Activated CD8-positive, alpha-beta memory T cell treated with anti-CD3 and anti-CD28 coated beads, Interleukin-2, amount 50 U/mL, for 24 hours (primary cell): ENCODE results near the gene PFKP.

ENCODE experiments used
- DNase-seq: peaks from one replicate; pipeline ENCODE4 v3.0.0-alpha.2; 2020; ENCODE audit errors: extremely low read depth

PFKP gene

GRCh38 chr10:3136336-3136735, 69.0 kb downstream of the PFKP start:
- no peak for DNase-seq

- no peak for DNase-seq
These were observed 69.6 kb downstream of the PFKP start for GRCh38 chr10:3136763-3137611.

- DNase-seq = no peak
These were observed 70.8 kb downstream of the PFKP start for GRCh38 chr10:3137958-3138726.

- DNase-seq = no peak
These were observed 72.0 kb downstream of the PFKP start for GRCh38 chr10:3139216-3139910.

- DNase-seq = no peak
These were observed 72.9 kb downstream of the PFKP start for GRCh38 chr10:3140280-3140679.

GRCh38 chr10:3141351-3142005, 74.1 kb downstream of the PFKP start:
- no peak for DNase-seq

GRCh38 chr10:3142146-3142875, 75.0 kb downstream of the PFKP start:
- no peak for DNase-seq

- no peak for DNase-seq
These were observed 76.0 kb downstream of the PFKP start for GRCh38 chr10:3143366-3143765.

GRCh38 chr10:3143791-3144434, 76.6 kb downstream of the PFKP start:
- no peak for DNase-seq

- DNase-seq = no peak
These were observed 78.0 kb downstream of the PFKP start for GRCh38 chr10:3145366-3145765.

GRCh38 chr10:3146289-3146688, 78.9 kb downstream of the PFKP start:
- no peak for DNase-seq

- DNase-seq = no peak
These were observed 79.9 kb downstream of the PFKP start for GRCh38 chr10:3147117-3147820.

GRCh38 chr10:3148041-3148440, 80.7 kb downstream of the PFKP start:
- DNase-seq = no peak

- no peak for DNase-seq
These were observed 81.6 kb downstream of the PFKP start for GRCh38 chr10:3148994-3149393.

GRCh38 chr10:3149918-3150317, 82.6 kb downstream of the PFKP start:
- DNase-seq = no peak

- DNase-seq = no peak
These were observed 83.0 kb downstream of the PFKP start for GRCh38 chr10:3150366-3150765.

GRCh38 chr10:3150961-3151360, 83.6 kb downstream of the PFKP start:
- DNase-seq = no peak

- DNase-seq = no peak
These were observed 84.7 kb downstream of the PFKP start for GRCh38 chr10:3151889-3152565.

GRCh38 chr10:3152566-3152935, 85.2 kb downstream of the PFKP start:
- DNase-seq = no peak

- no peak for DNase-seq
These were observed 87.3 kb downstream of the PFKP start for GRCh38 chr10:3154666-3155065.
